ENCODE data around the gene WASF2. TPM values are rescaled to one million over a fixed set of nuclear protein-coding genes. Genes with fewer than 3 reads are reported as not detected.

Gene WASF2
- total and polyA plus RNA-seq, 2 of the 13 experiments (the other 11 are each of a cell fraction or from before 2014, with no cell fraction given), result 10.4 to 27.7 TPM

GRCh38 chr1:27520651-27521050 lies 30.7 kb upstream of the WASF2 start (continued):
- TF ChIP-seq THAP8 (CRISPR knock-in tag; IDR thresholded peaks at IDR 0.05; ENCODE audit: borderline replicate concordance) (no peak), MXD3 (CRISPR knock-in tag; IDR thresholded peaks at IDR 0.05) (0 out of 2 replicates have a peak, but pooled peaks have one; percentile 30), ZSCAN29 (CRISPR knock-in tag; conservative IDR thresholded peaks at IDR 0.05) (peak; percentile 85), RXRB (CRISPR knock-in tag; IDR thresholded peaks at IDR 0.05; ENCODE audit: borderline replicate concordance) (peak; percentile 38; the same call in 1 of the 2 replicates), ZNF572 (CRISPR knock-in tag; IDR thresholded peaks at IDR 0.05) (0 out of 2 replicates have a peak, but pooled peaks have one; percentile 68), POGZ (CRISPR knock-in tag; IDR thresholded peaks at IDR 0.05) (no peak), HOXA5 (CRISPR knock-in tag; IDR thresholded peaks at IDR 0.05) (no peak), E2F2 (CRISPR knock-in tag; IDR thresholded peaks at IDR 0.05; ENCODE audit: borderline replicate concordance) (no peak), TFAP4 (IDR thresholded peaks at IDR 0.05; ENCODE audit: borderline replicate concordance, low read depth) (peak; percentile 96), ZNF577 (CRISPR knock-in tag; IDR thresholded peaks at IDR 0.05; ENCODE audit: borderline replicate concordance, low read depth) (no peak), ZNF326 (CRISPR knock-in tag; IDR thresholded peaks at IDR 0.05; ENCODE audit: borderline replicate concordance) (no peak), FOXA3 (CRISPR knock-in tag; IDR thresholded peaks at IDR 0.05) (0 out of 2 replicates have a peak, but pooled peaks have one; percentile 9), DDIT3 (CRISPR knock-in tag; IDR thresholded peaks at IDR 0.05) (no peak), ATM (IDR thresholded peaks at IDR 0.05; ENCODE audit: borderline replicate concordance) (no peak), RELA (CRISPR knock-in tag; IDR thresholded peaks at IDR 0.05) (no peak), ZBTB46 (CRISPR knock-in tag; IDR thresholded peaks at IDR 0.05; ENCODE audit: borderline replicate concordance) (0 out of 2 replicates have a peak, but pooled peaks have one; percentile 64), NAIF1 (CRISPR knock-in tag; IDR thresholded peaks at IDR 0.05; ENCODE audit: borderline replicate concordance) (no peak), SOX13 (IDR thresholded peaks at IDR 0.05) (no peak), SOX13 (CRISPR knock-in tag; conservative IDR thresholded peaks at IDR 0.05 in 1 of 2, IDR thresholded peaks at IDR 0.05 in 1 of 2) (peak in 1 of 2 experiments; percentile 45; a peak in 1 of 4 replicates), MED1 (CRISPR knock-in tag; IDR thresholded peaks at IDR 0.05) (peak; percentile 55; the same call in 1 of the 2 replicates), ZFX (CRISPR knock-in tag; IDR thresholded peaks at IDR 0.05; ENCODE audit: low read depth) (peak; percentile 82), TSC22D2 (CRISPR knock-in tag; IDR thresholded peaks at IDR 0.05; ENCODE audit: borderline replicate concordance) (0 out of 2 replicates have a peak, but pooled peaks have one; percentile 33), KAT8 (CRISPR knock-in tag; IDR thresholded peaks at IDR 0.05) (0 out of 2 replicates have a peak, but pooled peaks have one; percentile 35), JARID2 (CRISPR knock-in tag; IDR thresholded peaks at IDR 0.05; ENCODE audit: insufficient replicate concordance) (no peak)
